ENCODE results near the gene PRDX1. TPM values are rescaled to one million over a fixed set of nuclear protein-coding genes. Genes with fewer than 3 reads are reported as not detected.
"Not testable (repeated sequence)": the region's sequence is repeated elsewhere in the genome, so short reads cannot be mapped to it uniquely, and the experiment has no call there.

Gene PRDX1
- total RNA-seq, 5 donors from 2014 or later (not counting 1 experiment from before 2014, with no cell fraction given): 59.3 to 156 (median 151) TPM

GRCh38 chr1:45526135-45526644 is 4.5 kb upstream of the PRDX1 start:
- H3K27ac Mint-ChIP-seq: no peak overlapping the region
- no peak for DNase-seq
- H3K27ac ChIP-seq (ENCODE audit: low read length): no peak overlapping the region
- no peaks in the 10 kb centered on the region for H3K9me3 Mint-ChIP-seq
- no CpG with 5 or more reads among the region's 1 CpG for whole genome bisulfite sequencing (ENCODE audit: insufficient coverage)
- CTCF ChIA-PET: no interaction called here
- H3K36me3 ChIP-seq (ENCODE audit: control insufficient read depth in 2 of 2, extremely low read depth in 1 of 2, insufficient read depth in 1 of 2, low read length in 1 of 2): no peaks in the 10 kb centered on the region
- H3K4me1 Mint-ChIP-seq: peaks cover 10 to 16% (median 15%) of the 10 kb centered on the region in 3 donors
- peaks cover 0 to 4% of the 10 kb centered on the region in 2 experiments for H3K27me3 ChIP-seq (replicated peaks in 1 of 2; ENCODE audit: control insufficient read depth in 2 of 2, extremely low read depth in 1 of 2, insufficient read depth in 2 of 2, low read length in 1 of 2)
- H3K27me3 Mint-ChIP-seq: no peaks in the 10 kb centered on the region
- POLR2A ChIA-PET: interaction anchor here in 1 of 2 donors (0.7 kb wide), 1 partner anchor 746 kb away, joined by 4 read pairs; no protein-coding TSS in a partner anchor
- H3K9me3 ChIP-seq: no peaks in the 10 kb centered on the region
- ATAC-seq (replicated peaks in 1 of 4): no peak
- peaks cover 0 to 5% of the 10 kb centered on the region in 2 experiments for H3K4me1 ChIP-seq (ENCODE audit: control insufficient read depth in 1 of 2, extremely low read depth in 1 of 2, insufficient read depth in 2 of 2, low read length in 2 of 2)
- H3K36me3 Mint-ChIP-seq: no peaks in the 10 kb centered on the region
- no peak overlapping the region for H3K4me3 Mint-ChIP-seq
- no peak overlapping the region for H3K4me3 ChIP-seq (ENCODE audit: control insufficient read depth in 1 of 2, extremely low read depth in 1 of 2, low read length in 1 of 2)

- H3K4me3 ChIP-seq (ENCODE audit: control insufficient read depth in 1 of 2, extremely low read depth in 1 of 2, low read length in 1 of 2); H3K27ac Mint-ChIP-seq; POLR2A ChIA-PET; DNase-seq; H3K9me3 Mint-ChIP-seq; H3K27me3 Mint-ChIP-seq; H3K27ac ChIP-seq (ENCODE audit: low read length); H3K27me3 ChIP-seq (replicated peaks in 1 of 2; ENCODE audit: control insufficient read depth in 2 of 2, extremely low read depth in 1 of 2, insufficient read depth in 2 of 2, low read length in 1 of 2); ATAC-seq (replicated peaks in 1 of 4); H3K36me3 Mint-ChIP-seq; H3K36me3 ChIP-seq (ENCODE audit: control insufficient read depth in 2 of 2, extremely low read depth in 1 of 2, insufficient read depth in 1 of 2, low read length in 1 of 2); H3K4me3 Mint-ChIP-seq; H3K9me3 ChIP-seq: not testable (repeated sequence)
- peaks cover 0 to 27% of the 10 kb centered on the region in 2 experiments for H3K4me1 ChIP-seq (ENCODE audit: control insufficient read depth in 1 of 2, extremely low read depth in 1 of 2, insufficient read depth in 2 of 2, low read length in 2 of 2)
- peaks cover 19 to 32% (median 30%) of the 10 kb centered on the region in 3 donors for H3K4me1 Mint-ChIP-seq
- CTCF ChIA-PET: interaction anchor here (0.6 kb wide), 4 partner anchors 42 to 793 kb away, joined by 3 to 7 read pairs (median 3); no protein-coding TSS in a partner anchor
- no CpG with 5 or more reads among the region's 10 CpGs for WGBS (ENCODE audit: insufficient coverage)
Observed at GRCh38 chr1:45523975-45524374, 2.3 kb upstream of the PRDX1 start.

GRCh38 chr1:45523516-45523915 is 1.8 kb upstream of the PRDX1 start:
- ATAC-seq (replicated peaks in 1 of 4): not testable (repeated sequence)
- CTCF ChIA-PET: interaction anchor here (0.6 kb wide), 4 partner anchors 43 to 793 kb away, joined by 3 to 7 read pairs (median 3); no protein-coding TSS in a partner anchor

DNA sequence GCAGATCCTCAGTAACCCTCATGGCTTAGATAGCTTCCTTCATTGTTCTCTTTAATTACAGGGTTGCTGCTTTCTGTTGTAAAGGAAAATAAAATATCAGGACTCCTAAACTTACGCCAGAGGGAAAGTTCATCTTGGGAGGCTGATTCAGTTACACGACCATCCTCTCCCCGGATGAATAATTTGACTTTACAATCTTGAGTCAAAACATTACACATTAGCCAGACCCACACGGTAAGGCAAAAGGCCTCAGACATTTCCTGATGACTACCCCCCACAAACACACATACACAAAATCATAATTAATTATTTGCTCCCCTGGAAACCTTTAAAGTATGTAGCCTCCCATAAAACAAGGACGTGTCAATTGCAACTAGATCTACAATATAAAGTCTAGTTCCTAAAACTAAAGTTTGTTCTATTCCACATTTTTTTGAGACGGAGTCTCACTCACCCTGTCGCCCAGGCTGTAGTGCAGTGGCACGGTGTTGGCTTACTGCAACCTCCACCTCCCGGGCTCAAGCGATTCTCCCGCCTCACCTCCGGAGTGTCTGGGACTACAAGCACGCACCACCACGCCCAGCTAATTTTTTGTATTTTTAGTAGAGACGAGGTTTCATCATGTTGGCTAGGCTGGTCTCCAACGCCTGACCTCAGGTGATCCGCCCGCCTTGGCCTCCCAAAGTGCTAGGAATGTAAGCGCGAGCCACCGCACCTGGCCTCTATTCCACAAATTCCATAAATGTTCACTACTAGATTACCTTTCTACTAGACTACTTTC is 830 bp upstream of the PRDX1 start:
- H3K27ac ChIP-seq (ENCODE audit: low read length): peak overlapping the region; percentile 68
- Mint-ChIP-seq H3K9me3 (no peaks in the 10 kb centered on the region), H3K4me3 (peak overlapping the region; percentile 91 to 97 (median 96)), H3K27me3 (no peaks in the 10 kb centered on the region), H3K27ac (peak overlapping the region; percentile 94 to 95), H3K36me3 (no peaks in the 10 kb centered on the region), H3K4me1 (peaks cover 24 to 38% (median 35%) of the 10 kb centered on the region in 3 donors)
- H3K36me3 ChIP-seq (ENCODE audit: control insufficient read depth in 2 of 2, extremely low read depth in 1 of 2, insufficient read depth in 1 of 2, low read length in 1 of 2): peaks cover 0 to 5% of the 10 kb centered on the region in 2 donors
- H3K27me3 ChIP-seq (replicated peaks in 1 of 2; ENCODE audit: control insufficient read depth in 2 of 2, extremely low read depth in 1 of 2, insufficient read depth in 2 of 2, low read length in 1 of 2): peaks cover 0 to 4% of the 10 kb centered on the region in 2 experiments
- H3K9me3 ChIP-seq: no peaks in the 10 kb centered on the region
- DNase-seq (no peak), ATAC-seq (replicated peaks in 1 of 4) (no peak)
- 82% methylated on average over 16 of the region's 21 CpGs for WGBS (ENCODE audit: insufficient coverage)
- peak overlapping the region; percentile 82 to 100 for H3K4me3 ChIP-seq (ENCODE audit: control insufficient read depth in 1 of 2, extremely low read depth in 1 of 2, low read length in 1 of 2)
- ChIA-PET CTCF (interaction anchor here in 1 of 2 donors (0.6 to 2.0 kb wide), 4 partner anchors 10 to 61 kb away, joined by 3 to 11 read pairs (median 4); partner anchors contain the start of gene AKR1A1), POLR2A (interaction anchor here (0.6 to 1.4 kb wide), 14 partner anchors 12 to 723 kb away, joined by 3 to 9 read pairs (median 3); partner anchors contain the start of genes CCDC163 (in 1 of the 2), MMACHC (in 1 of the 2), MUTYH (in 1 of the 2) and TOE1 (in 1 of the 2))
- peaks cover 0 to 30% of the 10 kb centered on the region in 2 experiments for H3K4me1 ChIP-seq (ENCODE audit: control insufficient read depth in 1 of 2, extremely low read depth in 1 of 2, insufficient read depth in 2 of 2, low read length in 2 of 2)

More at GRCh38 chr1:45523516-45523915, 1.8 kb upstream of the PRDX1 start:
- H3K36me3 ChIP-seq (ENCODE audit: control insufficient read depth in 2 of 2, extremely low read depth in 1 of 2, insufficient read depth in 1 of 2, low read length in 1 of 2); H3K9me3 ChIP-seq; H3K27me3 ChIP-seq (replicated peaks in 1 of 2; ENCODE audit: control insufficient read depth in 2 of 2, extremely low read depth in 1 of 2, insufficient read depth in 2 of 2, low read length in 1 of 2); DNase-seq; H3K27me3 Mint-ChIP-seq; H3K9me3 Mint-ChIP-seq; POLR2A ChIA-PET; H3K4me3 ChIP-seq (ENCODE audit: control insufficient read depth in 1 of 2, extremely low read depth in 1 of 2, low read length in 1 of 2); H3K27ac ChIP-seq (ENCODE audit: low read length); H3K36me3 Mint-ChIP-seq: not testable (repeated sequence)
- H3K4me1 ChIP-seq (ENCODE audit: control insufficient read depth in 1 of 2, extremely low read depth in 1 of 2, insufficient read depth in 2 of 2, low read length in 2 of 2): peaks cover 0 to 30% of the 10 kb centered on the region in 2 experiments
- WGBS (ENCODE audit: insufficient coverage): no CpG with 5 or more reads among the region's 2 CpGs
- H3K4me3 Mint-ChIP-seq: peak overlapping the region in 1 of 3 donors; percentile 97
- H3K4me1 Mint-ChIP-seq: peaks cover 23 to 37% (median 35%) of the 10 kb centered on the region in 3 donors
- H3K27ac Mint-ChIP-seq: peak overlapping the region in 1 of 2 donors; percentile 33

DNA sequence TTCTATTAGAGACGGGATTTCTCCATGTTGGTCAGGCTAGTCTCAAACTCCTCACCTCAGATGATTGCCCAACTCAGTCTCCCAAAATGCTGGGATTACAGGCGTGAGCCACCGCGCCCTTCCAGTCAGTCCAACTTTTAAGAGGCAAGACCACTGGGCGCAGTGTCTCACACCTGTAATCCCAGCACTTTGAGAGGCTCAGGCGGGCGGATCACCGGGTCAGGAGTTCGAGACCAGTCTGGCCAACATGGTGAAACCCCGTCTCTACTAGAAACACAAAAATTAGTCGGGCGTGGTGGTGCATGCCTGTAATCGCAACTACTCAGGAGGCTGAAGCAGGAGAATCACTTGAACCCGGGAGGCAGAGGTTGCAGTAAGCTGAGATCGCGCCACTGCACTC is 1.9 kb downstream of the PRDX1 start:
- H3K9me3 Mint-ChIP-seq; ATAC-seq (replicated peaks in 1 of 4); H3K4me3 ChIP-seq (ENCODE audit: control insufficient read depth in 1 of 2, extremely low read depth in 1 of 2, low read length in 1 of 2); H3K27ac ChIP-seq (ENCODE audit: low read length); H3K27me3 ChIP-seq (replicated peaks in 1 of 2; ENCODE audit: control insufficient read depth in 2 of 2, extremely low read depth in 1 of 2, insufficient read depth in 2 of 2, low read length in 1 of 2); H3K27me3 Mint-ChIP-seq; DNase-seq; H3K9me3 ChIP-seq: not testable (repeated sequence)
- Histone ChIP-seq H3K4me1 (ENCODE audit: control insufficient read depth in 1 of 2, extremely low read depth in 1 of 2, insufficient read depth in 2 of 2, low read length in 2 of 2) (peaks cover 0 to 34% of the 10 kb centered on the region in 2 experiments), H3K36me3 (ENCODE audit: control insufficient read depth in 2 of 2, extremely low read depth in 1 of 2, insufficient read depth in 1 of 2, low read length in 1 of 2) (peaks cover 0 to 28% of the 10 kb centered on the region in 2 donors)
- peaks cover 26 to 46% (median 43%) of the 10 kb centered on the region in 3 donors for H3K4me1 Mint-ChIP-seq
- CTCF ChIA-PET: interaction anchor here in 1 of 2 donors (1.2 kb wide), 1 partner anchor 216 kb away, joined by 6 read pairs; no protein-coding TSS in a partner anchor
- POLR2A ChIA-PET: interaction anchor here (0.7 to 1.2 kb wide), 2 partner anchors 20 to 31 kb away, joined by 3 to 10 read pairs; partner anchors contain the start of genes AKR1A1 (in 1 of the 2), CCDC163 (in 1 of the 2) and MMACHC (in 1 of the 2)
- H3K4me3 Mint-ChIP-seq: peak overlapping the region; percentile 91 to 97 (median 96)
- peak overlapping the region; percentile 31 to 95 for H3K27ac Mint-ChIP-seq
- WGBS (ENCODE audit: insufficient coverage): 75% methylated on average over 7 of the region's 16 CpGs
- H3K36me3 Mint-ChIP-seq: peaks cover 18% of the 10 kb centered on the region

GRCh38 chr1:45518910-45519309 is 2.8 kb downstream of the PRDX1 start:
- Mint-ChIP-seq H3K4me1 (peaks cover 26 to 46% (median 43%) of the 10 kb centered on the region in 3 donors), H3K9me3 (no peaks in the 10 kb centered on the region), H3K4me3 (peak overlapping the region; percentile 91 to 97 (median 96)), H3K27ac (peak overlapping the region; percentile 31 to 84), H3K36me3 (peaks cover 26% of the 10 kb centered on the region), H3K27me3 (no peaks in the 10 kb centered on the region)
- Histone ChIP-seq H3K4me1 (ENCODE audit: control insufficient read depth in 1 of 2, extremely low read depth in 1 of 2, insufficient read depth in 2 of 2, low read length in 2 of 2) (peaks cover 0 to 34% of the 10 kb centered on the region in 2 experiments), H3K4me3 (ENCODE audit: control insufficient read depth in 1 of 2, extremely low read depth in 1 of 2, low read length in 1 of 2) (no peak overlapping the region), H3K27ac (ENCODE audit: low read length) (no peak overlapping the region), H3K27me3 (replicated peaks in 1 of 2; ENCODE audit: control insufficient read depth in 2 of 2, extremely low read depth in 1 of 2, insufficient read depth in 2 of 2, low read length in 1 of 2) (peaks cover 0 to 4% of the 10 kb centered on the region in 2 experiments), H3K36me3 (ENCODE audit: control insufficient read depth in 2 of 2, extremely low read depth in 1 of 2, insufficient read depth in 1 of 2, low read length in 1 of 2) (peaks cover 0 to 34% of the 10 kb centered on the region in 2 donors), H3K9me3 (no peaks in the 10 kb centered on the region)
- no CpG with 5 or more reads among the region's 1 CpG for WGBS (ENCODE audit: insufficient coverage)
- DNase-seq (no peak), ATAC-seq (replicated peaks in 1 of 4) (no peak)
- ChIA-PET POLR2A (interaction anchor here (0.7 to 1.1 kb wide), 3 partner anchors 30 to 32 kb away, joined by 3 read pairs; partner anchors contain the start of gene AKR1A1 (in 1 of the 2)), CTCF (interaction anchor here (0.8 to 1.2 kb wide), 4 partner anchors 32 to 216 kb away, joined by 3 to 10 read pairs (median 4); partner anchors contain the start of gene AKR1A1 (in 1 of the 2))

Data from T-cell (primary cell).